IMR-90 (cell line): Measurements from ENCODE around the gene PRMT7. TPM values are rescaled to one million over a fixed set of nuclear protein-coding genes. Genes with fewer than 3 reads are reported as not detected.

Experiments
- ATAC-seq: fragments of 200-7000 bp; cut with Tn5 transposase; 2 replicates; pipeline ENCODE4 v1.9.1; 2020; ENCODE audit warnings: low read depth, mild to moderate bottlenecking, moderate library complexity
- BruUV-seq: library from RNA; stranded (reverse); fragments of 400-500 nt; replicated peaks from 2 replicates; lab custom pipeline; 2021; lab: Mats Ljungman, UMichigan
- CTCF ChIA-PET: fragments of 300-600 bp; formaldehyde crosslinking; extraction: SDS; loops from one replicate; lab custom pipeline; 2021; ENCODE audit warnings: antibody characterized with exemption; lab: Yijun Ruan, JAX
- POLR2A ChIA-PET: fragments of 300-600 bp; sonication (Branson Sonifier 250); formaldehyde crosslinking; loops from one replicate; lab custom pipeline; 2022; ENCODE audit warnings: antibody characterized with exemption; ENCODE audit not compliant: unreplicated experiment; lab: Charles Lee
- DNase-seq: peaks from one replicate; pipeline ENCODE4 v3.0.0; 2013
- H2AFZ ChIP-seq: replicated peaks from 2 replicates; pipeline ENCODE3; 2013; ENCODE audit warnings: low read length, mild to moderate bottlenecking; ENCODE audit not compliant: poor library complexity
- H2AK5ac ChIP-seq: 2 replicates; pipeline ENCODE4 v1.6.1; 2013; ENCODE audit warnings: low read depth, low read length, inconsistent platforms
- H2AK9ac ChIP-seq: replicated peaks from 2 replicates; pipeline ENCODE3; 2013; ENCODE audit warnings: mild to moderate bottlenecking, low read depth, low read length, moderate library complexity; ENCODE audit not compliant: poor library complexity
- H2BK120ac ChIP-seq: 2 replicates; pipeline ENCODE4 v1.6.1; 2013; ENCODE audit warnings: low read depth, low read length, inconsistent platforms
- H2BK15ac ChIP-seq: 3 replicates; pipeline ENCODE4 v1.6.1; 2013; ENCODE audit warnings: low read depth, low read length, inconsistent platforms
- H2BK20ac ChIP-seq: 2 replicates; pipeline ENCODE4 v1.6.1; 2013; ENCODE audit warnings: low read depth, mild to moderate bottlenecking, inconsistent platforms, low read length, moderate library complexity
- H2BK5ac ChIP-seq: 2 replicates; pipeline ENCODE4 v1.6.1; 2013; ENCODE audit warnings: mild to moderate bottlenecking, low read depth, low read length, inconsistent platforms; ENCODE audit not compliant: poor library complexity, severe bottlenecking
- H3K14ac ChIP-seq: replicated peaks from 2 replicates; pipeline ENCODE4 v1.6.1; 2013; ENCODE audit warnings: low read depth, low read length, inconsistent platforms
- H3K18ac ChIP-seq: 2 replicates; pipeline ENCODE4 v1.6.1; 2013; ENCODE audit warnings: low read depth, low read length, control low read depth
- H3K23ac ChIP-seq: 2 replicates; pipeline ENCODE4 v1.6.1; 2013; ENCODE audit warnings: low read depth, low read length, inconsistent platforms
- H3K27ac ChIP-seq: 2 replicates; pipeline ENCODE4 v1.5.1; 2013; ENCODE audit warnings: mild to moderate bottlenecking, control low read depth, low read length; ENCODE audit not compliant: insufficient read depth
- H3K27me3 ChIP-seq: 2 replicates; pipeline ENCODE4 v1.6.1; 2013; ENCODE audit warnings: low read length; ENCODE audit not compliant: control insufficient read depth, insufficient read depth
- H3K36me3 ChIP-seq: 2 replicates; pipeline ENCODE4 v1.6.1; 2013; ENCODE audit warnings: low read length, mixed read lengths; ENCODE audit not compliant: control insufficient read depth, insufficient read depth
- H3K4ac ChIP-seq: 2 replicates; pipeline ENCODE4 v1.6.1; 2013; ENCODE audit warnings: low read depth, low read length, inconsistent platforms
- H3K4me1 ChIP-seq: 2 replicates; pipeline ENCODE4 v1.6.1; 2013; ENCODE audit warnings: low read length, mixed read lengths; ENCODE audit not compliant: control insufficient read depth, insufficient read depth
- H3K4me2 ChIP-seq: 2 replicates; pipeline ENCODE4 v1.6.1; 2013; ENCODE audit warnings: low read depth, mild to moderate bottlenecking, control low read depth, low read length, moderate library complexity
- H3K4me3 ChIP-seq: 2 replicates; pipeline ENCODE4 v1.5.1; 2013; ENCODE audit warnings: low read depth, mild to moderate bottlenecking, control low read depth, low read length, moderate library complexity; ENCODE audit not compliant: insufficient read depth
- H3K56ac ChIP-seq: 2 replicates; pipeline ENCODE4 v1.6.1; 2013; ENCODE audit warnings: low read length, inconsistent platforms; ENCODE audit not compliant: insufficient read depth; ENCODE audit errors: extremely low read depth
- H3K79me1 ChIP-seq, 2 experiments: 2 replicates each; pipeline ENCODE4 v1.6.1; 2013; ENCODE audit warnings: low read length in 2 of 2, inconsistent platforms in 1 of 2, low read depth in 1 of 2
- H3K9ac ChIP-seq: 2 replicates; pipeline ENCODE4 v1.6.1; 2013; ENCODE audit warnings: low read depth, low read length, control low read depth
- H3K9me1 ChIP-seq: 2 replicates; pipeline ENCODE4 v1.6.1; 2013; ENCODE audit warnings: low read length, inconsistent platforms; ENCODE audit not compliant: insufficient read depth
- H3K9me3 ChIP-seq: 2 replicates; pipeline ENCODE4 v1.6.1; 2013; ENCODE audit warnings: low read length; ENCODE audit not compliant: control insufficient read depth, insufficient read depth
- H4K20me1 ChIP-seq: 2 replicates; pipeline ENCODE4 v1.6.1; 2013; ENCODE audit warnings: low read length, inconsistent platforms; ENCODE audit not compliant: insufficient read depth
- H4K5ac ChIP-seq: 2 replicates; pipeline ENCODE4 v1.6.1; 2013; ENCODE audit warnings: mild to moderate bottlenecking, low read depth, low read length, control low read depth
- H4K8ac ChIP-seq, 2 experiments: 2 replicates each; pipeline ENCODE4 v1.6.1; 2013; ENCODE audit warnings: low read depth in 2 of 2, low read length in 2 of 2, control low read depth in 1 of 2, inconsistent platforms in 1 of 2
- H4K91ac ChIP-seq: 2 replicates; pipeline ENCODE4 v1.6.1; 2013; ENCODE audit warnings: low read depth, low read length, inconsistent platforms; ENCODE audit not compliant: insufficient read depth
- BHLHE40 ChIP-seq: fragments of 150-350 bp; IDR thresholded peaks from 2 replicates; pipeline ENCODE4 v1.6.1; 2016; ENCODE audit warnings: mild to moderate bottlenecking, low read depth, low read length
- CEBPB ChIP-seq: IDR thresholded peaks from 2 replicates; pipeline ENCODE4 v1.6.1; 2012; ENCODE audit warnings: low read depth, low read length, improper control_type of control experiment
- CHD1 ChIP-seq: IDR thresholded peaks from 2 replicates; pipeline ENCODE4 v1.6.1; 2012; ENCODE audit warnings: low read depth, low read length, improper control_type of control experiment
- MAFK ChIP-seq: IDR thresholded peaks from 2 replicates; pipeline ENCODE4 v1.6.1; 2012; ENCODE audit warnings: low read depth, low read length, improper control_type of control experiment
- MAZ ChIP-seq: IDR thresholded peaks from 2 replicates; pipeline ENCODE4 v1.6.1; 2012; ENCODE audit warnings: low read depth, mild to moderate bottlenecking, low read length, improper control_type of control experiment, moderate library complexity, borderline replicate concordance
- MXI1 ChIP-seq: IDR thresholded peaks from 2 replicates; pipeline ENCODE4 v1.6.1; 2012; ENCODE audit warnings: low read depth, mild to moderate bottlenecking, low read length, moderate library complexity, borderline replicate concordance
- NFE2L2 ChIP-seq: fragments of 150-350 bp; IDR thresholded peaks from 2 replicates; pipeline ENCODE4 v1.6.1; 2016; ENCODE audit warnings: low read depth, mild to moderate bottlenecking, low read length
- POLR2A ChIP-seq: IDR thresholded peaks from 2 replicates; pipeline ENCODE4 v1.6.1; 2012; ENCODE audit warnings: mild to moderate bottlenecking, low read depth, low read length
- RAD21 ChIP-seq: IDR thresholded peaks from 2 replicates; pipeline ENCODE4 v1.6.1; 2012; ENCODE audit warnings: low read length, improper control_type of control experiment
- RFX5 ChIP-seq: IDR thresholded peaks from 2 replicates; pipeline ENCODE4 v1.8.0; 2012; ENCODE audit warnings: low read depth, mild to moderate bottlenecking, low read length, moderate library complexity
- WGBS, 2 experiments: methylation state at CpG; one replicate each; pipeline versions ENCODE4 v1.1.5 to v1.1.7; 2013; ENCODE audit warnings: missing lambda C conversion rate in 2 of 2; ENCODE audit not compliant: insufficient read length in 1 of 2; ENCODE audit errors: extremely low coverage in 2 of 2; 5-methylcytosine and 5-hydroxymethylcytosine counted together
- dilution Hi-C: fragments of 300-500 bp; cut with HindIII; formaldehyde crosslinking; loops from one replicate; pipeline ENCODE4 v1.14.3; 2018; ENCODE audit warnings: low sequenced_read_pairs; ENCODE audit not compliant: unreplicated experiment
- in situ Hi-C: fragments of 300-500 bp; cut with MboI; formaldehyde crosslinking; loops from 3 replicates; pipeline ENCODE4 v1.14.3; 2019; ENCODE audit warnings: low sequenced_read_pairs, inconsistent platforms, mixed read lengths
- intact Hi-C: fragments of 100-400 bp; cut with micrococcal nuclease; formaldehyde crosslinking; loops from 2 replicates; pipeline ENCODE4 v1.10.0; 2022
- polyA plus RNA-seq, 3 experiments: library from polyadenylated mRNA; depleted of rRNA; stranded (reverse); fragments of >200 nt; gene quantifications; 2 replicates each; pipeline ENCODE4 v1.2.3, GENCODE V29; 2012; ENCODE audit warnings: low replicate concordance in 1 of 3
- total RNA-seq: library from RNA; depleted of rRNA; stranded (reverse); fragments of >200 nt; gene quantifications from 2 replicates; pipeline ENCODE4 v1.2.3, GENCODE V29; 2012

The PRMT7 gene
- total and polyA plus RNA-seq, 2 of the 4 experiments (the other 2 are of a cell fraction): 63.1 to 68.6 TPM

- Histone ChIP-seq H3K9me1 (peaks cover 17% of the 10 kb centered on the region), H2BK20ac (no peak overlapping the region), H4K20me1 (peaks cover 58% of the 10 kb centered on the region), H3K4me1 (no peaks in the 10 kb centered on the region; the same call in 1 of the 2 replicates), H3K4me2 (no peak overlapping the region), H3K36me3 (peaks cover 22% of the 10 kb centered on the region), H4K8ac (no peak overlapping the region), H3K27me3 (no peaks in the 10 kb centered on the region), H4K91ac (no peak overlapping the region), H3K9ac (no peak overlapping the region), H3K4ac (no peak overlapping the region), H3K56ac (no peak overlapping the region), H2BK5ac (no peak overlapping the region), H3K4me3 (no peak overlapping the region), H4K5ac (no peak overlapping the region), H3K79me1 (peaks cover 9 to 74% of the 10 kb centered on the region in 2 experiments), H2AK5ac (no peak overlapping the region), H2AK9ac (no peak overlapping the region), H3K18ac (no peak overlapping the region), H3K9me3 (no peaks in the 10 kb centered on the region), H2BK15ac (no peak overlapping the region), H2BK120ac (no peak overlapping the region), H3K23ac (no peak overlapping the region), H3K14ac (no peak overlapping the region), H3K27ac (no peak overlapping the region), H2AFZ (no peak overlapping the region)
- ChIA-PET POLR2A (no interaction called here), CTCF (no interaction called here)
- intact Hi-C loops: no loop called here
- DNase-seq: no peak
- no CpG with 5 or more reads among the region's 4 CpGs for WGBS, 2 experiments
- in situ Hi-C loops: no loop called here
- TF ChIP-seq CEBPB (no peak), MAZ (no peak), RAD21 (no peak), NFE2L2 (no peak), BHLHE40 (no peak), CHD1 (no peak), MAFK (no peak), POLR2A (no peak), RFX5 (no peak), MXI1 (no peak)
- dilution Hi-C loops: no loop called here
- BruUV-seq: TSS peak; percentile 3
- no peak for ATAC-seq
Measured at GRCh38 chr16:68282064-68282452, 28.8 kb upstream of the PRMT7 start.
